PFSK-1 (cell line): ENCODE measurements around the gene MARCHF2.

ENCODE experiments used
- POLR2AphosphoS5 ChIP-seq: IDR thresholded peaks from 2 replicates; pipeline ENCODE4 v1.6.1; 2012; ENCODE audit warnings: low read depth, mild to moderate bottlenecking, control low read depth, low read length, moderate library complexity
- REST ChIP-seq, 2 experiments: IDR thresholded peaks; 2 replicates each; pipeline versions ENCODE4 v1.6.1 to v1.8.0; 2011 to 2012; ENCODE audit warnings: low read depth in 2 of 2, low read length in 2 of 2, control low read depth in 1 of 2, inconsistent platforms in 1 of 2, mild to moderate bottlenecking in 1 of 2, moderate library complexity in 1 of 2; ENCODE audit not compliant: insufficient read depth in 1 of 2
- SIN3A ChIP-seq: IDR thresholded peaks from 2 replicates; pipeline ENCODE4 v1.6.1; 2012; ENCODE audit warnings: mild to moderate bottlenecking, low read length, moderate library complexity, borderline replicate concordance; ENCODE audit not compliant: insufficient read depth
- TAF1 ChIP-seq: IDR thresholded peaks from 2 replicates; pipeline ENCODE4 v1.6.1; 2012; ENCODE audit warnings: low read length, control low read depth, borderline replicate concordance; ENCODE audit not compliant: insufficient read depth

- TF ChIP-seq POLR2AphosphoS5 (no peak), SIN3A (no peak), TAF1 (no peak), REST (IDR thresholded peaks at IDR 0.05; ENCODE audit: insufficient read depth in 1 of 2, low read depth in 2 of 2, low read length in 2 of 2) (no peak)
Observed at GRCh38 chr19:8468124-8468523, 55.0 kb downstream of the MARCHF2 start.
